HG03432 (cell line): Measurements from ENCODE around the gene AFG3L2.

ENCODE experiments used
- ATAC-seq: cut with Tn5 transposase; IDR thresholded peaks from one replicate; pipeline ENCODE4 v1.9.1; 2021; ENCODE audit warnings: mild to moderate bottlenecking, moderate library complexity; ENCODE audit not compliant: unreplicated experiment

AFG3L2 gene

DNA sequence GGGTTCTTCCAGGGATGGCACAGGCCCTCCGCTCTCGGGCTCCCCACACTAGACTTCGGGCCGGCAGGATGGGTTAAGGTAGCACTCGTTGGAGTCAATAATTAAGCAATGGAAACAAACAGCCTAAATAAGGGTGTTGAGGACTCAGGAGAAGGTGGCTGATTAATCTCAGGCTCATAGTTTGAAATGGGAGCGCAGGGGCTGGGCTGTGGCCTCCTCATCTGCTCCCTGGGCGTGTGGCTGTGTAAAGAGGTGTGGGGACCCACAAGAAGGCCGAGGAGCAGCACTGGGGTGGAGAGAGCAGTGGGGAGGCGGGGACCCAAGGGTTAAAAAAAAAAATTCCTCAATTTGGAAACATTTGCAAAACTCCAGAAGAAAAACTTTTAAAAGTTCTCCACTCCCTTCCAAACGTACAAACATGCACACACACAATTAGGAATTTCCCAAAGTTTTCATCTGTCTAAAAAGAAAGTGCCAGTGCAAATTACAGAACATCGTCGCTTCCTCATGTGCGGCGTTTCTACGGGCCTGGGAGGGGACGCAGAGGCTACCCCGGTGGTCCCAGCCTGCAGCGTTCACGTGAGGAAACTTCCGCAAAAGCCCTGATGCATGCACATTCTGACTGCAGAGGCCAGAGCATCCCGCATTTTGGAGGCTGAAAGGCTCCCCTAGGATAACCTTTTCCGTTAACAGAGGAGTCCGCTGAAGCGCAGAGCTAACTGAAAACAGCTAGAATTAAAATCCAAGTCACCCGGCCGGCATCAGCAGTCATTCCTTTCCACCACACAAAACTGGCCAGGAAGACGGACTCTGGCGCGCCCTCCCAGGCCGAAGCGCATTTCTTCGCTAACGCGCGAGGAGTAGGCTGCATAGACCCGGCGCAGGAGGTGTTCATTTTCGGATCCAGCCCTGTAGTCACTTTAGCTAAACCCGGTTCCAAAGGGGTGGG lies 70.0 kb downstream of the AFG3L2 start:
- peak; percentile 4 for ATAC-seq

DNA sequence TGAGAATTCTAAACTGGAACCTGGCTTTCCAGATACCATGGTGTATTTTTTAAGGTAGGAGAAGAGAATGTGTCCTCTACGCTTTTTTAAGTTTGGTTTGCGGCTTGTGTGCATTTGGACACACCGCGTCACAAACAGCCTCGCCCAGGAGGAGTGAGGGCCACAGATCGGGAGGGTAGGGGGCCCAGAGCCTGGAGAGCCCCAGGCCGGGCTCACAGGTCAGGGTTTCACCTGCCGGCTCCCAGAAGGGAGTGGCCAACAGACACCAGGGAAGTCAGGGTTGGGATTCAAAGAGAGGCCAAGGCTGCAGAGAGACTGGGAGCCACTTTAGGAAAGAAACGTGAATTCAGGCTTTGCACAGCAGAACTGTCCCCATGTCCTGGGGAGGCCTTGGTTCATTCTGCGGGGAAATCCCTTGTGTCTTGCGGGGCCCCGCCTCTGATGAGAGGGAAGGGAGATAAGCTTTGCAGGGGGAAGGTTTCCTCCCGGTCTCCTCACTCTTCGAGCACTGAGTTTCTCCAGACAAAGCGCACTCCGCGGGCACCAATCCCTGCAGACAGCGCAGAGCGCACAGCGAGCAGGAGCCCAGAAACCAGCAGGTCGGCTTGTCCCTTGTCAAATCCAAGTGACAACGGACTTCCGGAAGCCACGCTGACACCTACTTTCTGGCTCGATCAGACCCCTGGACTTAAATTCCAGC lies 70.9 kb downstream of the AFG3L2 start:
- no peak for ATAC-seq

DNA sequence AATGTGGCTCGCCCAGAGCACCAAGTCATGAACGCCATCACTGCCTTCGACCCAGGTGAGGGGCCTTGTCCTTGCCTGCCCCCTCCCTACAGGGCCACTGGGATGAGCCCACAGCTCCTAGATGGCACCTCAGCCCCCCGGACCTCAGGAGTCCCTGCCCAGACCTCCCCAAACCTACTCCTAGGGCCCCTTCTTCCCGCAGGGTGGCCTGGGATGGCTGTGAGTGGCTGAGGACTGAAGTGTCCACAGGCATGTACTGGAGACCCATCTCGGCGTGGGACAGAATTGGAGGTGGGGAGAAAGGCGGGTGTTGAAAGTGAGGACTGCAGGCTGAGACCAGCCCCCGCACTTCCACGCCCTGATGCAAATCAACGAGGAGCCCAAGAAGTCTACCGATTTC lies 71.8 kb downstream of the AFG3L2 start:
- no peak for ATAC-seq

DNA sequence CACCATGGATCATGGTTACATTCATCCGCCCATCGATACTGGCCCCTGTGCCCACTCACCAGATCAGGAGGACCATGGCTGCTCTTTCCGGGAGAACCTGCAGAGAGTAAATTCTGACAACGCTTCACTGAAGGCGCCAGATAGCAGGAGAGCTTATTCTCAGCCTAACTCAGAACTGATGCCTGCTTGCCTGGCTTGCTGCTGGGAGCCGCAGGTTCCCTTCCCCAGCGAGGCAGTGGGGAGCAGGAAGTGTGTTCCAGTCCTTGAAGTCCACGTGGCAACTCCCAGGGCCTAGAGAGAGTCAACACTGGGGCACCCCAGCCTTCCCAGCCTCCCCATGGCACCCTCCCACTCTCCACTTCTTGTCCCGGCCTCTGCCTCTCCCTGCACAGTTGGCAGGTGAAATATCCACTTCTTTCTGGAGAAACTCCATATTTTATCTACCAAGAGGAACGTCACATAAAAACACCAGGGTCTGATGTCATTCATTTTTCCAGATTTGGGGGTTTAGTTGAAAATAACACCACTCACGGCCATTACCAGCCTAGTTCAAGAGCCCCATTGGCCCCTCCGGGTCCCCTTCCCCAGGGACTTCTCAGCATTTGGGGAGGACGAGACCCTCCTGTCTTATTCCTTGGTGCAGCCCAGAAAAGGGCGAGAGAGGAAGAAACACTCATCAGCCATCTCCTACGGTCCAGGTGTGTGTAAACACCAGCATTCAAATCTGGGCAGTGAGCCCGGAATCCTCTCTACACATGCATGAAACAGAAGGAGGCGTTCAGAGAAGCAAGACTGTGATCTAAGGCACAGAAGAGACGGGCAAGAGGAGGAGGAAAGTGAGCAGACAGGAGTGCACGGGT lies 72.4 kb downstream of the AFG3L2 start:
- ATAC-seq: no peak

DNA sequence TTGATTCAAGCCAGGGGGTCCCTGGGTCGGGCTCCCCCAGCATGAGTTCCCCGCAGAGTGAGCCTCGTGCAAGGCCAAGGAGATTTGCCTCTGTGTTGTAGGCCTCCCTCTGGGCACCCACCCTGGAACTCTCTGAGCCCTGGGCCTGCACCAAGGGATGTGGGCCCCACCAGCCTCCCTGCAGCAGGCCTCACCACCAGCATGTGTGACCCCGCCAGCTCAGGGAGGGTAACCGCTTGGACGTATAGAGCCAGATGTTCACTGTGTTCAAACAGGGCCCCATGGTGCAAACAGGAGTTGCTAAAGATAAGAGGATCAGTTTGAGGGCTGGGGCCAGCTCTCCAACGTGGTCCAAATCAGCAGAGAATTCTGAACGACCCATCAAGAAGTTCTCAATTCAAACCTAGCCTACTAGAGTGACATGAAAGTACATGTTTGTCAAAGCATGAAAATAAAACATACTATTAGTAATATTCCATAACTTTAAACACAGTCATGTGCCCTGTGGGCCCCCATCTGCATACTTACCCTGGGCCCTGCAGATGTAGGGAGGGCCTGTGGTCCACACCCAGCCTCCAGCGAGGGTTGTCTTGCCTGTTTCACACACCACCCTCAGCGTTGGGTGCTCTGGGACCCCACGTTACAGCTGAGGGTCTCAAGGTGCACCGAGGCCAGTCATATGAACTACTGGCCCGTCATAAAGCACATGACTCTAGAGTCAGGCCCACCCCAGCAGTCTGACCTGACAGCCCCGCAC lies 74.5 kb downstream of the AFG3L2 start:
- no peak for ATAC-seq

DNA sequence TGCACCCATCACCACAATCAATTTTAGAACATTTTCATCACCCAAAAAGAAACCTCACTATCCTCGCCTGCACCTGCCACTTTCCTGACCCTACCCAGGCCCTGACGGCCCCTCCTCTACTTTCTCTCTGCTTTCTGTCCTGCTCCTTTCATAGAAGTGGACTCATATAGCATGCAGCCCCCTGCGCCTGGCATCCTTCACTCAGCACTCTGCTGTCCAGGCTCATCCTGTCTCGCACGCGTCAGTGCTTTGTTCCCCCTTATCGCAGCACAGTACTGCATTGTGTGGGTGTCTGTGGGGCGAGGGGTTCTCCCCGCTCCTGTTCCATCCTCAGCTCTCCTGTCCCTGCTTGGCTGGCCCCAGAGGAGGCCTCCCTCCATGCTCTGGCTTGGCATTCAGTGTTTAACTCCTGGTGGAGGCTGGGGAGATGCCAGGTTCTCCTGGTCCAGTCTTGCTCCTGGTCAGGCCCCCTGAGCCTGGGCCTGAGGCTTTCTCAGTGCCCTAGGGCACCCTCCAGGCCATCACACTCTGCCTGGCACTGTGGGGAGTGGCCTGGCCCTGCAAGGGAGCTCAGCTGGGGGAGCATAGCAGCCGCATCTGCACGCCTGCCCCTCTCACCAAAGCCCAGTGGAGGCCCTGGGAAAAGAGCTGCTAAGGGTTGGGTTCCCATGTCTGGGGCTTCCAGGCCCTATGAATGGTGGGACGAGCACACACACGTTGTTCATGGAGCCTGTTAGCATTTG lies 75.6 kb downstream of the AFG3L2 start:
- no peak for ATAC-seq

DNA sequence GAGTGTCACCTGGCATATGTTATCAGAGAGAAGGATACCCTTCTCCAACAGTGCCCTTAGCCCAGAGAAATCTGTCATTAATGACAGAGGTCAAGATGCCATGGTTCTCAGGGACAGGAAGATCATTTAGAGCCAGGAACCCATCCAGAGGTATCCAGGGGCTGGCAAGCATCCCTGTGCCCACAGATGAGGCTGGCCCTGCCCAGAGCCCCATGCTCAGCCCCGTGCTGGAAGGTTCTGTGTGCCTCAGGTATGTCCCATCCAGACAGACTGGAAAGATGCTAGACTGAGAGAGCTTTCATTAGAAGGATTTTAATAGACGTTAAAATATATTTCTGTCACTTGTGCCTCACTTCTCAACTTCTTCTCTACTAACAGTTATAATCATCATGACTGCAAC lies 77.2 kb downstream of the AFG3L2 start:
- ATAC-seq: no peak

DNA sequence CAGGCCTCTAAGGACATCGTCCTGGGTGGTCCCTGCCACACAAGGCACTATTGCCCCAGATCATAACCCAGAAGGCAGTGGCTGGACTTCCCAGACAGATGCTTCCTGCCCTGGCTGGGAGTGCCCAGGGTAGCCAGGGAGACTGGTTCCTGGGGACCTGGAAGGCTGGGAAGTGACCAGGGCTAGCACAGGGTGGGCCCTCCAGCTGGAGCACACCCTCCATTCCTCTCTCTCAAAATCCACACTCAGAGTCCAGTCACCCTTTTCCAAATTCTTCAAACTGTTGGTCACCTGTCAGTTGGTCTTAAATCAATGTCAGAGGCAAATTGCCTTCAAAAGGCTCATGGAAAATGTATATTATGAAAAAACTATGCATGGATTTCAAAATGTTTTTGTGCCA lies 80.6 kb downstream of the AFG3L2 start:
- no peak for ATAC-seq

DNA sequence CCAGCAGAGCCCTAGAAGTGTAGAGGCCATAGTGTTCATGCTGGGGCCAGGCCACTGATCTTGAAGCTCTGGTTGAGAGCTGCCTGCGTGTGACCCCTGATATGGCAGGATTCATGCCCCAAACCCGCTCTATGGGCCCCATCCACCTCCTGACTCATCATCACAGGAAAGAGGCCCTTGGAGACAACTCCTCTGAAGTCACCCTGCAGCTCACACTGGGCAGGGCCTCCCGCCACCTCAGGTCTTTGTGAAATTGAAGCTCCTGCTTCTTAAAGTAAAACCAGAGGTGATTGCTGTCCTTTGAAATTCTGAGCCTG lies 81.0 kb downstream of the AFG3L2 start:
- no peak for ATAC-seq

DNA sequence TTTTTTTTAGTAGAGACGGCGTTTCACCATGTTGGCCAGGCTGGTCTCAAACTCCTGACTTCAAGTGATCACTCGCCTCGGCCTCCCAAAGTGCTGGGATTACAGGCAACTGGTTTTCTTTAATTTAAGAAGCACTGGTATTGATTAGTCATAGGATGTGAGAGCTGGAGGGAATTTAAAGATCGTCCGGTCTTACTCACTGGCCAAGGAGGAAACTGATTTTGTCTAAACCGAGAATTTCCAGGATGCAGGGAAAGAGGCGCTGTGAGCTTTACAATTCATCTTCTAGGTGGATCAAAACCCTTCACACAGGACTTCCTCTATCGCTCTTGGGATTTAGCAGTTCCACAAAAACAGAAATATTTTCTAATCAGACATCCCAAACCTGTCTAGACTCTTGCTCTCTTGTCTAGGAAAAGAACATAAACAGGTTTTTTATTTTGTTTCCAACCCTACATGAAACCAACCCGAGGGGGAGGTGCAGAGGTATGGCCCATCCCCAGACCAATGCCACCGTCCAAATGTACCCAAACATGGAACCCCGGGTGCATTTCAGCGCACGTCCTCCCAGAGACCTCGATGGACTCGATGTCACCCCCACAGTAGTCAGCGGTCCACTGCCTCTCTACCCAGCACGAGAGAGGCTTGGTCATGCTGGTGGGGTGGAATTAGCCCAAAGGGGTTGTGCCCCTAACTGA lies 81.5 kb downstream of the AFG3L2 start:
- ATAC-seq: no peak

DNA sequence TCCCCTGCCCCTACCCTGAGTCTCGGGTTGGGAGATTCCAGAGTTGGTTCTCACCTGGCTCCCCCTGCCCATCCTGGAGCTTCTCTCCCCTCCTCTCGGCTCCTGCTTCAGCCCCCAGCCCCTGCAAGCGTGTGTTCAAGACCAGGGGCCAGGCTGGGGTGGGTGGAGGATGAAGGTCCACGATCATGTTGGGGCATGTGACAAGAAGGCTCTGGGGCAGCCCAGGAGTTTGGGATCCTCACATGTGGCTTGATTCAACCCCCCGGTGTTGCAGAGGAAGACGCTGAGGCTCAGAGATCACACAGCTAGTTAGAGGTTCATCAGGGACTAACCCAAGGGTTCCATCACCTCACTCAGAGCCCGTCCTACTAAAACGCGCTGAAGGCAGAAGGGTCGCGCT lies 83.2 kb downstream of the AFG3L2 start:
- no peak for ATAC-seq

DNA sequence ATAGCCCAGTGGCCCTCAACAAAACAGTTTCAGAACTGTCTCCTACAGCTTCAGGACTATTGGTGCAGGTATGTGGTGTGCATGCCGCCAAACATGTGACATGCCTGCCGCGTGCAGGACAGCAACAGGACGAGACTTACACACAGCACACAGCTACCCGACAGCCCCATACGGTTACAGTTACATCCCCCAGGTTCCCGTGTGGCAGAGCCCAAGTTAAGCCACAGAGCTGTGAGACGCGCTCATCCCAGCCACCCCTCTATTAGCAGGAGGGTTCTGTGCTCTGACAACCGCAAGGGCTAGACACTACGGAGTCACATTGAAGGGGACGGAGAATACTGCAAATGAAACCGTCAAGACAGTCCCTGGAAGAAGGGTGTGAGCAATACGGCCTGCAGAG lies 85.3 kb downstream of the AFG3L2 start:
- ATAC-seq: no peak

DNA sequence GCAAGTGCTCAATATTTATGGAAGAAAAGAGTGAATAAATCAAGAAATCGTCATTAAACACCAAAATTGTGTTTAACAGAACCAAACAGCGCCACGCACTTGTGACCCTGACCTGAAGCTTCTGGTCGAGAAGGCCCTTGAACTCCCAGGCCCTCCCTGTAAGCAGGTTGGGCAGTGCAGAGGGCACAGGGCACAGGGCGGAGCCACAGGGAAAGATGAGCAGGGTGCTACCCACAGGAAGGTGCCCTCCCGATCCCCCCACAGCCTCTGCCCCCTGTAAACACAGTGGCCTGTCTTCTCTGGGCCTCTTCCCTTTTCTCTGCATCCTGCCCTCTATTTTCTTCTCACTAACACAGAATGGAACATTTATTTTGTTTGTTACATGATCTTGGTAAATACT lies 85.9 kb downstream of the AFG3L2 start:
- ATAC-seq: no peak

DNA sequence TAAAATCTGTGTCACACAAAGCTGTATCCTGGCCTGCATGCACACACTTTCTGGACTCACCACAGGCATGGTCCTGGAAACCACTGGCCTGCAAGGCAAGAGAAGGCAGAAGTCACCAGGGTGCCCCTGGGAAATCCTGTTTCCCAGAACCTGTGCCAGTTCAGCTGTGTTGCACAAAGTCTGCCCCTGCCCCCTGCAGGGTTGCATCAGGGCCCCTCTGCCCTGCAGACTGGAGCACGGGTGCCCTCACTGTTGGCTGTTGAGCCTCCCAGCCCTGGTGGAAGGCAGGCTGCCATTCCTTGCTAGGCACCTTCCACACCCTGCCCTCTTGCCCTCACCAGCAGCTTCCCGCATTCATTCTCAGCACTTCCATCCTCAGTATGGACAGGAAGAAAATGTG lies 86.9 kb downstream of the AFG3L2 start:
- ATAC-seq: no peak

DNA sequence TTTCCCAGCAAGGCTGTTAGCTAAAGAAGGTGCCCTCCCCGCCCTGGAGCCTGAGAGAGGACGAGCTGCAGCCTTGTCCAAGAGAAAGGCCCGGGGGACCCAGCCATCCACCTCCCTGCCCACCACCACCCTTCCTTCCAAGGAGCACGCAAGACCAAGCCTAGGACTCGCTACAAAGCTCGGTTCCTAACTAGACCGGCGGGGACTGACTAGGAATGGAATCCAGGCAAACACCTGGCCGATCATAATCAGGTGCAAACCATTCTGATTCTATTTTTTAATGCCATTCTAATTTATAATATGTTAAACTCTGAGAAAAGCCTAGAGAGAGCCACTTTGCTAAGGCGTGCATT lies 88.6 kb downstream of the AFG3L2 start:
- ATAC-seq: no peak

DNA sequence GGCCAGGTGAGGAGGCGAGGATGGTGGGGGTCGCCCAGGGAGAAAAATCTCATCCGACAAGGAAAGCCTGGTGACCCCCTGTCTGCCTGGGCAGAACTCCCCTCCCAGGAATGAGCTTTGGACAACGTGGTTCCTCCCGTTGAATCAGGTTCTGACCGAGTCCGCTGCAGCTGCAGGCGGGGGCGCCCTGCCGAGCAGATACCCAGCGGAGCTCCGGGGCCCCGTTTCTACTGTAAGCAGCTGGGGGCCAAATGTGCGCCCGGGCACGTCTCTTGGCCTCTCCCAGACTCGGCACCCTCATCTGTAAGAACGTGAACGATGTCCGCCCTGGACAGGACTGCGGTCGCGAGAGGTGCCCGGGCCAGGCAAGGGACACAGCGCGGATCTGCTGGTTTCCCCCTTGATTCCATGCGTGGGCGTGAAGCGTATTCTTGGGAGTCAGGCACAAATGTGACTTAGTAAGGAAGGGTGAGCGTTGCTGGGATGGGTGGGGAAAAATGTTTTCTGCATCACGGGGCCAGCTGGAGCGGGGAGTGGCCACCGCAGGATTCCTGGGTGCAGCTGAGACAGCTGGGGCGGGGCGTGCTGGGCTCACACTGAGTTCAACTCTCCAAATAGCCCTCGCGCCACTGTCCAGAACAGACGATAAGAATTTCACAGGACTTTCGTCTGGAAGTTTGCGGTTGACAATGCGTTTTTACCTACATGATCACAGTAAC lies 89.2 kb downstream of the AFG3L2 start:
- ATAC-seq: no peak

DNA sequence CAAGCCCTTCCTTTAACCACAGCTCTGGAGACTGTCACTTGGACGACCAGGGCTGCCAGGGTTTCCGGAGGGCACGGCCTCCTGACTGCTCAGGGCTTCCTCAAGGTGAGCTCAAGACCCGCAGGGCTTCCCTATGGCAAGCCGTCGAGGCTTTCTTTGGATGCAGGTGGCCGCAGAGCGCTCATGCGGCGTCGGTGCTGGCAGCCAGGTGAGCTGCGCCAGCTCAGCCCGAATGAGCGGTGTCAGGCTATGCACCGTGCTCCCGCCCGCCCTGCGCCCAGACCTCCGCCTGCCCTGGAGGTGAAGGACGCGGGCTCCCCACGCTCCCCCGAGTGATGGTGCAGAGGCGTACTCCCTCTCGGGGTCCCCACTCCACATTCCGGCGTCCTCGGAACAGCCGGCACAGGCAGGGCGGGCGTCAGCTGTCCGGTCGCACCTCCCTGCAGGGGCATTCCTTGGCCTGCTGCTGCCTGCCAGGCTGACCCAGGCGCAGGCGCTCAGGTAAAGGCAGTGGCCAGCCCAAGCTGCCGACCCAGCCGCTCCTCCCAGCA lies 89.8 kb downstream of the AFG3L2 start:
- ATAC-seq: no peak

DNA sequence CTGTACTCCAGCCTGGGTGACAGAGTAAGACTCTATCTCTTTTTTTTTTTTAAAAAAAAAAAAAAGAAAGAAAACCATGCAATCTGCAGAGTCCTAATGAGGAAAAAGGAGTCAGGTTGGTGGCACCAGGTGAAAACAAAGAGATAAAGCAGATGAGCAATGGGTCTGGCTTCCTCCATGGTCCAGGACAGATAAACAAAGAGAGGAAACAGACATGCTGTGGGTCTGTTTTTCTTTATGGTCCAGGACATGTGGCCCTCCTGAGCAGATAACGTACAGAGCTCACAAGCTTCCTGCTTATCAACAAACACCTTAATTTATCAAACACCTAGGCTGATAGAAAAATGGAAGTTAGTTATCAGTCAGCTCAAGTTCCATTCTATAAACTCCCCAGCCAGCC lies 93.4 kb downstream of the AFG3L2 start:
- ATAC-seq: no peak

DNA sequence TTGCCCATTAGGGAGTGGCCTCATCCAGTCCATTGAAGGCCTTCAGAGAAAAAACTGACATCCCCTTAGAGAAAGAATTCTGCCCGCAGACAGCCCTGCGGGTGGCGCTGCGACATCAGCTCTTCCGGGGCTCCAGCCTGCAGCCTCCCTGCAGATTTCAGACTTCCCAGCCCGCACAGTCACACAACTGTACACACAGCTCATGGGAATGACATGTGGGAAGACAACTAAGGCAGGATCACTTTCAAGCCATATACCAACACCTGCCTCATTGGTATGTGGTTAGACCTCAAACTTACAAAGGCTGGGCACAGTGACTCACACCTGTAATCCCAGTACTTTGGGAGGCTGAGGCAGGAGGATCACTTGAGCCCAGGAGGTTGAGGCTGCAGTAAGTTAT lies 93.8 kb downstream of the AFG3L2 start:
- ATAC-seq: no peak
